Endodermal cell (in vitro differentiated cells): Measurements from ENCODE around the gene PTPRN2. TPM values are rescaled to one million over a fixed set of nuclear protein-coding genes. Genes with fewer than 3 reads are reported as not detected.

Experiments used
- DNase-seq: peaks from one replicate; pipeline ENCODE4 v3.0.0-alpha.2; 2017
- H3K27ac ChIP-seq: 2 replicates; pipeline ENCODE4 v1.5.1; 2013; ENCODE audit warnings: mild to moderate bottlenecking, low read depth, low read length, moderate library complexity
- H3K27me3 ChIP-seq: 2 replicates; pipeline ENCODE4 v1.6.1; 2013; ENCODE audit warnings: mild to moderate bottlenecking, low read length, moderate library complexity; ENCODE audit not compliant: insufficient read depth, control insufficient read depth, poor library complexity, severe bottlenecking
- H3K36me3 ChIP-seq: 2 replicates; pipeline ENCODE4 v1.7.0; 2013; ENCODE audit warnings: mild to moderate bottlenecking, low read length, moderate library complexity; ENCODE audit not compliant: control insufficient read depth, insufficient read depth
- H3K4me1 ChIP-seq: one replicate; pipeline ENCODE4 v1.7.0; 2013; ENCODE audit warnings: low read length; ENCODE audit not compliant: control insufficient read depth, insufficient read depth
- H3K4me3 ChIP-seq: 2 replicates; pipeline ENCODE4 v1.5.1; 2013; ENCODE audit warnings: mild to moderate bottlenecking, low read length, moderate library complexity
- H3K9ac ChIP-seq: 2 replicates; pipeline ENCODE4 v1.6.1; 2013; ENCODE audit warnings: mild to moderate bottlenecking, low read length, moderate library complexity; ENCODE audit not compliant: poor library complexity, severe bottlenecking; ENCODE audit errors: extremely low read depth
- H3K9me3 ChIP-seq: 2 replicates; pipeline ENCODE4 v1.6.1; 2013; ENCODE audit warnings: mild to moderate bottlenecking, low read length, moderate library complexity; ENCODE audit not compliant: control insufficient read depth
- H3K27ac Mint-ChIP-seq: 2 replicates; pipeline ENCODE4 v1.8.0; 2020; ENCODE audit warnings: mixed read lengths
- H3K27me3 Mint-ChIP-seq: 2 replicates; pipeline ENCODE4 v1.8.0; 2021; ENCODE audit warnings: mild to moderate bottlenecking, mixed read lengths; ENCODE audit not compliant: insufficient read depth
- H3K36me3 Mint-ChIP-seq: 2 replicates; pipeline ENCODE4 v1.8.0; 2020; ENCODE audit warnings: low read depth, mixed read lengths
- H3K4me1 Mint-ChIP-seq: 2 replicates; pipeline ENCODE4 v1.8.0; 2020; ENCODE audit warnings: mixed read lengths
- H3K4me3 Mint-ChIP-seq: 2 replicates; pipeline ENCODE4 v1.8.0; 2020; ENCODE audit warnings: mild to moderate bottlenecking, moderate library complexity, mixed read lengths
- H3K9me3 Mint-ChIP-seq: 2 replicates; pipeline ENCODE4 v1.8.0; 2020; ENCODE audit warnings: mild to moderate bottlenecking, mixed read lengths
- WGBS, 2 experiments: methylation state at CpG; one replicate each; pipeline versions ENCODE4 v1.1.5 to v1.1.7; 2013; ENCODE audit warnings: missing lambda C conversion rate in 2 of 2, mixed read lengths in 1 of 2; ENCODE audit not compliant: insufficient coverage in 1 of 2, insufficient read length in 1 of 2; 5-methylcytosine and 5-hydroxymethylcytosine counted together
- total RNA-seq, 2 donors: library from RNA; stranded (reverse); fragmentation: NEBNext Ultra II Directional in 1 of 2; extraction: Animal tissue kit (Norgen Biotek cat#: 25700) in 1 of 2; gene quantifications; 2 replicates in 1 of 2; 3 replicates in 1 of 2; pipeline ENCODE4 v1.2.1, GENCODE V29; 2021
- TF ChIP-seq, protein P1 (sequence below): fragments of 200-600 bp; sonication (generic); conservative IDR thresholded peaks from 2 replicates; pipeline ENCODE4 v1.5.0; 2021; ENCODE audit warnings: antibody characterized with exemption, mild to moderate bottlenecking

PTPRN2 gene
- total RNA-seq, 2 donors from 2014 or later: 0.69 to 1.2 TPM

GRCh38 chr7:158076215-158076614, 511.4 kb downstream of the PTPRN2 start:
- no peak overlapping the region for H3K27ac Mint-ChIP-seq
- H3K4me1 Mint-ChIP-seq: no peaks in the 10 kb centered on the region
- peaks cover 85% of the 10 kb centered on the region for H3K9me3 ChIP-seq
- no peaks in the 10 kb centered on the region for H3K36me3 Mint-ChIP-seq
- H3K36me3 ChIP-seq: no peaks in the 10 kb centered on the region
- H3K4me1 ChIP-seq: no peaks in the 10 kb centered on the region
- H3K27me3 ChIP-seq: no peaks in the 10 kb centered on the region
- DNase-seq: no peak
- no peak overlapping the region for H3K9ac ChIP-seq
- H3K9me3 Mint-ChIP-seq: peaks cover 3% of the 10 kb centered on the region
- TF ChIP-seq, protein P1, sequence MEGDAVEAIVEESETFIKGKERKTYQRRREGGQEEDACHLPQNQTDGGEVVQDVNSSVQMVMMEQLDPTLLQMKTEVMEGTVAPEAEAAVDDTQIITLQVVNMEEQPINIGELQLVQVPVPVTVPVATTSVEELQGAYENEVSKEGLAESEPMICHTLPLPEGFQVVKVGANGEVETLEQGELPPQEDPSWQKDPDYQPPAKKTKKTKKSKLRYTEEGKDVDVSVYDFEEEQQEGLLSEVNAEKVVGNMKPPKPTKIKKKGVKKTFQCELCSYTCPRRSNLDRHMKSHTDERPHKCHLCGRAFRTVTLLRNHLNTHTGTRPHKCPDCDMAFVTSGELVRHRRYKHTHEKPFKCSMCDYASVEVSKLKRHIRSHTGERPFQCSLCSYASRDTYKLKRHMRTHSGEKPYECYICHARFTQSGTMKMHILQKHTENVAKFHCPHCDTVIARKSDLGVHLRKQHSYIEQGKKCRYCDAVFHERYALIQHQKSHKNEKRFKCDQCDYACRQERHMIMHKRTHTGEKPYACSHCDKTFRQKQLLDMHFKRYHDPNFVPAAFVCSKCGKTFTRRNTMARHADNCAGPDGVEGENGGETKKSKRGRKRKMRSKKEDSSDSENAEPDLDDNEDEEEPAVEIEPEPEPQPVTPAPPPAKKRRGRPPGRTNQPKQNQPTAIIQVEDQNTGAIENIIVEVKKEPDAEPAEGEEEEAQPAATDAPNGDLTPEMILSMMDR: no peak
- WGBS, 2 experiments: 88 to 90% methylated on average over 3 to 11 of the region's 11 CpGs
- no peak overlapping the region for H3K27ac ChIP-seq
- no peaks in the 10 kb centered on the region for H3K27me3 Mint-ChIP-seq
- H3K4me3 ChIP-seq: no peak overlapping the region
- no peak overlapping the region for H3K4me3 Mint-ChIP-seq

DNA sequence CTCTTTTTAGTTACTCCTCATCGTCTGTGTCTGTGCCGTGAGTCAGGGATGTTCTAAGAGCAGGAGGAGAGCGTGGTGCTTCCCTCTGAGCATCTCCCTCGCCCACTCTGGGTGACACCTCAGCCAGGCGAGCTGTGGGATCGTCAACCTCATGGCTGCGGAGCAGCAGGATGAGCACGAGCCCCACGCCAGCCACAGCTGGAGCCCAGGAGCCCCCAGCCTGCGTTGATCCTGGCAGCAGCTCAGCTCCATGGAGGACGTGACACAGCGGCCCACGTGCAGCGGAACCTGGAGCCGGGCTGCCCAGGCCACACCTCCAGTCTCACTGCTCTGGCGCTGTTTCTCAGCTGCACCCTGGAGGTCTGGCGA, 512.0 kb downstream of the PTPRN2 start:
- Histone ChIP-seq H3K9me3 (peaks cover 79% of the 10 kb centered on the region), H3K27ac (no peak overlapping the region), H3K27me3 (no peaks in the 10 kb centered on the region), H3K4me1 (no peaks in the 10 kb centered on the region), H3K4me3 (no peak overlapping the region), H3K36me3 (no peaks in the 10 kb centered on the region), H3K9ac (no peak overlapping the region)
- H3K27me3 Mint-ChIP-seq: no peaks in the 10 kb centered on the region
- no peaks in the 10 kb centered on the region for H3K36me3 Mint-ChIP-seq
- 77 to 82% methylated on average over 16 to 17 of the region's 17 CpGs for WGBS, 2 experiments
- no peak for DNase-seq
- no peak overlapping the region for H3K4me3 Mint-ChIP-seq
- H3K9me3 Mint-ChIP-seq: peaks cover 5% of the 10 kb centered on the region
- TF ChIP-seq, protein P1: no peak
- H3K4me1 Mint-ChIP-seq: no peaks in the 10 kb centered on the region
- no peak overlapping the region for H3K27ac Mint-ChIP-seq

- Mint-ChIP-seq H3K4me3 (no peak overlapping the region), H3K4me1 (no peaks in the 10 kb centered on the region), H3K36me3 (peaks cover 1% of the 10 kb centered on the region), H3K27ac (no peak overlapping the region), H3K9me3 (peaks cover 7% of the 10 kb centered on the region), H3K27me3 (no peaks in the 10 kb centered on the region)
- Histone ChIP-seq H3K36me3 (no peaks in the 10 kb centered on the region), H3K9ac (no peak overlapping the region), H3K4me3 (no peak overlapping the region), H3K4me1 (no peaks in the 10 kb centered on the region), H3K27ac (no peak overlapping the region), H3K9me3 (peaks cover 77% of the 10 kb centered on the region), H3K27me3 (no peaks in the 10 kb centered on the region)
- DNase-seq: no peak
- TF ChIP-seq, protein P1: no peak
- 85 to 86% methylated on average over 14 to 29 of the region's 29 CpGs for WGBS, 2 experiments
These were observed 512.6 kb downstream of the PTPRN2 start for GRCh38 chr7:158074896-158075632.
